Mesendoderm (in vitro differentiated cells): Measurements from ENCODE around the gene EVC2.

ENCODE experiments used
- DNase-seq: peaks from one replicate; pipeline ENCODE4 v3.0.0; 2013
- H2AK5ac ChIP-seq: 2 replicates; pipeline ENCODE4 v1.6.1; 2013; ENCODE audit warnings: low read length, inconsistent platforms
- H2BK120ac ChIP-seq: 2 replicates; pipeline ENCODE4 v1.6.1; 2013; ENCODE audit warnings: low read depth, mild to moderate bottlenecking, low read length, moderate library complexity, mixed read lengths
- H2BK15ac ChIP-seq: replicated peaks from 2 replicates; pipeline ENCODE4 v1.6.1; 2013; ENCODE audit warnings: low read depth, mild to moderate bottlenecking, moderate library complexity
- H2BK5ac ChIP-seq: 2 replicates; pipeline ENCODE4 v1.6.1; 2013; ENCODE audit warnings: low read length, inconsistent platforms
- H3K18ac ChIP-seq: 2 replicates; pipeline ENCODE4 v1.6.1; 2013; ENCODE audit warnings: mild to moderate bottlenecking, low read length, mixed read lengths
- H3K23ac ChIP-seq: one replicate; pipeline ENCODE4 v1.6.1; 2013; ENCODE audit warnings: low read length
- H3K27ac ChIP-seq: 2 replicates; pipeline ENCODE4 v1.5.1; 2013; ENCODE audit warnings: low read depth, mild to moderate bottlenecking, inconsistent platforms, low read length, moderate library complexity
- H3K27me3 ChIP-seq: 2 replicates; pipeline ENCODE4 v1.6.1; 2013; ENCODE audit warnings: low read length, control low read depth, mild to moderate bottlenecking, inconsistent platforms; ENCODE audit not compliant: insufficient read depth, poor library complexity
- H3K36me3 ChIP-seq: 2 replicates; pipeline ENCODE4 v1.6.1; 2013; ENCODE audit warnings: low read length, inconsistent platforms; ENCODE audit not compliant: control insufficient read depth, insufficient read depth
- H3K4ac ChIP-seq: one replicate; pipeline ENCODE4 v1.6.1; 2013; ENCODE audit warnings: low read depth, mild to moderate bottlenecking, low read length, moderate library complexity
- H3K4me1 ChIP-seq: 2 replicates; pipeline ENCODE4 v1.6.1; 2013; ENCODE audit warnings: low read depth, low read length, inconsistent platforms; ENCODE audit not compliant: control insufficient read depth
- H3K4me2 ChIP-seq: 2 replicates; pipeline ENCODE4 v1.6.1; 2013; ENCODE audit warnings: low read length
- H3K4me3 ChIP-seq: 2 replicates; pipeline ENCODE4 v1.5.1; 2013; ENCODE audit warnings: mild to moderate bottlenecking, low read length
- H3K56ac ChIP-seq: one replicate; pipeline ENCODE4 v1.6.1; 2013; ENCODE audit warnings: low read length
- H3K79me1 ChIP-seq: 2 replicates; pipeline ENCODE4 v1.6.1; 2013; ENCODE audit warnings: low read length, inconsistent platforms
- H3K79me2 ChIP-seq: 2 replicates; pipeline ENCODE4 v1.6.1; 2013; ENCODE audit warnings: mild to moderate bottlenecking, low read length; ENCODE audit not compliant: control insufficient read depth, insufficient read depth
- H3K9ac ChIP-seq: 2 replicates; pipeline ENCODE4 v1.6.1; 2013; ENCODE audit warnings: low read length, inconsistent platforms
- H4K5ac ChIP-seq: one replicate; pipeline ENCODE4 v1.6.1; 2013; ENCODE audit warnings: low read length
- H4K8ac ChIP-seq: one replicate; pipeline ENCODE4 v1.6.1; 2013; ENCODE audit warnings: low read depth, mild to moderate bottlenecking, control low read depth, low read length, moderate library complexity
- WGBS: extraction: QIAGEN DNeasy Blood & Tissue Kit; methylation state at CpG from one replicate; pipeline ENCODE4 v1.1.7; 2013; ENCODE audit warnings: low lambda C conversion rate, missing lambda C conversion rate; ENCODE audit not compliant: insufficient coverage; ENCODE audit errors: extremely low coverage; 5-methylcytosine and 5-hydroxymethylcytosine counted together

EVC2 gene

DNA sequence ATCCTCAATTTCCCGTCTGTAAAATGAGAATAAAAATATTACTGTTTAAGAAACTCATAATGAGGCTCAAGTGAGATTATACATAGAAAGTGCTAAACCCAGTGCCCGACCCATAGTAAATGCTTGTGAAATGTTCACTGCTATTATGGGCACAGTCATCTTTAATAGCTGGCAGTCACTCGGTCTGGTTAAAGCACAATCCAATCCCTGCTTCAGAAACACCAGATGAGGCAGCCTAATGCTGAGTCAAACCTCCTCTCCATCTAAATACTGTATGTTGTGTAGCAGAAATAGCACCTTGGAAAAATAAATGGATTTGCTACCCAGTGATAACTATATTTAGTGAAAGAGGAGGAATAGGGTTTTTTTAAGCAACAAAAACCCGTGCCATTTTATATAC lies 14.5 kb downstream of the EVC2 start:
- H3K56ac ChIP-seq = no peak overlapping the region
- WGBS = no CpG with 5 or more reads among the region's 4 CpGs
- no peak overlapping the region for H2AK5ac ChIP-seq
- no peak overlapping the region for H2BK120ac ChIP-seq
- H3K9ac ChIP-seq = no peak overlapping the region
- no peak overlapping the region for H3K4me3 ChIP-seq
- no peaks in the 10 kb centered on the region for H3K27me3 ChIP-seq
- no peak overlapping the region for H3K4me2 ChIP-seq
- H4K8ac ChIP-seq = no peak overlapping the region
- H3K79me1 ChIP-seq = no peaks in the 10 kb centered on the region
- no peak overlapping the region for H3K23ac ChIP-seq
- H3K4me1 ChIP-seq = no peaks in the 10 kb centered on the region
- H3K79me2 ChIP-seq = no peaks in the 10 kb centered on the region
- no peak overlapping the region for H3K18ac ChIP-seq
- H2BK5ac ChIP-seq = no peak overlapping the region
- H3K27ac ChIP-seq = no peak overlapping the region
- H3K36me3 ChIP-seq = peaks cover 5% of the 10 kb centered on the region
- no peak overlapping the region for H4K5ac ChIP-seq
- no peak for DNase-seq
- no peak overlapping the region for H2BK15ac ChIP-seq
- H3K4ac ChIP-seq = no peak overlapping the region

DNA sequence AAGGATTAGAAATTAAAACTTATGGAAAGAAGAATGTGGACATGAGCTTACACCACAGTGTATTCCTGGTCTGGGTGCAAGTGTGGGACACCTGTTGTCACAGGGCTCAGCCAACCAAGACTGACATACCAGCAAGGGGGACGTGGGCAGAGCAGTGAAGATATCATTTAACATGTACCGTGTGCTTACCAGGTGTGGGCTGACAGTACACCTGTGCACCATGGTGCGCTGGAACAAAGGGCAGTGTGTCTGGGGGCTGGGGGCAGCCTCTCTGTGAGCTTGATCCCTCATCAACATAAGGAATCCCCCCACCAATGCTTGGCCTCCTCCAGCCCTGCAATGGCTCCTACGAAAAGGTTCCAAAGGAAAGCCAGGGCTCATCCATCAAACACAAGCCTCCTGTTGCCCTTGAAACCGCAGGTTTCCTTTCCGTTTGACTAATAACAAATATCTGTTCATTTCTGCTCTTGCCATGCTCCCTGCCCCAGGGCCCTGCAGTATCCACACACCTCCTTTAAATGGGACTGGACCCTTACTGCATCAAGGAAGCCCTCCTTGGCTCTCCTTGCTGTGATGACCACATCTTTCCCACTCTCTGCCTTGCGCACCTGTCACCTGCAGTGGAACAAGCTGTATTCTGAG lies 16.7 kb downstream of the EVC2 start:
- Histone ChIP-seq H3K4ac (no peak overlapping the region), H3K18ac (no peak overlapping the region), H3K9ac (no peak overlapping the region), H3K79me2 (no peaks in the 10 kb centered on the region), H4K8ac (no peak overlapping the region), H3K4me2 (no peak overlapping the region), H3K56ac (no peak overlapping the region), H3K79me1 (no peaks in the 10 kb centered on the region), H2BK120ac (no peak overlapping the region), H3K27me3 (no peaks in the 10 kb centered on the region), H2AK5ac (no peak overlapping the region), H3K4me1 (no peaks in the 10 kb centered on the region), H2BK5ac (no peak overlapping the region), H4K5ac (no peak overlapping the region), H3K27ac (no peak overlapping the region), H2BK15ac (no peak overlapping the region), H3K4me3 (no peak overlapping the region), H3K23ac (no peak overlapping the region), H3K36me3 (peaks cover 5% of the 10 kb centered on the region)
- no peak for DNase-seq
- no CpG with 5 or more reads among the region's 7 CpGs for WGBS

DNA sequence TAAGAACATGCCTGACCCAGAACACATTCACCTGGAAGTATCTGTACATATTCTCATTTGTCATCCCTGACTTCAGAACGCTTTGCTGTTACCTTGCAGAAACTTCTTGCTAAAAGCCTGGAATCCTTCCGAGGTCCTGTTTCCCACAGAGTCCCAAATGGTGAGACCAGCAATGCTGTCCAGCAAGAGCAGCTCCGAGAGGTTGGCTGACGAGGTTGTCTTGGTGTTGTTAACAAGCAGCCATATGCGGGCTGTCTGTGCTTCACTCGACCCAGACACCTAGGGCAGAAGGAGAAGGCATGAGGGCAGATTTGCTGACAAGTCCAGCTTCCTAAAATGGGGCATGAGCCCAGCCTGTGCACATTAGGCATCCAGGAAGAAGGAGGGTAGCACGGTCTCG lies 19.3 kb downstream of the EVC2 start:
- H3K4me3 ChIP-seq = no peak overlapping the region
- H4K8ac ChIP-seq = no peak overlapping the region
- no peak overlapping the region for H4K5ac ChIP-seq
- H3K4ac ChIP-seq = no peak overlapping the region
- no peak overlapping the region for H3K4me2 ChIP-seq
- H3K79me2 ChIP-seq = no peaks in the 10 kb centered on the region
- H2BK5ac ChIP-seq = no peak overlapping the region
- no peak overlapping the region for H2AK5ac ChIP-seq
- peaks cover 5% of the 10 kb centered on the region for H3K36me3 ChIP-seq
- no peak overlapping the region for H3K23ac ChIP-seq
- WGBS = no CpG with 5 or more reads among the region's 8 CpGs
- H2BK120ac ChIP-seq = no peak overlapping the region
- no peak overlapping the region for H3K18ac ChIP-seq
- no peak overlapping the region for H2BK15ac ChIP-seq
- no peaks in the 10 kb centered on the region for H3K4me1 ChIP-seq
- no peak for DNase-seq
- no peak overlapping the region for H3K9ac ChIP-seq
- H3K79me1 ChIP-seq = no peaks in the 10 kb centered on the region
- H3K56ac ChIP-seq = no peak overlapping the region
- H3K27me3 ChIP-seq = no peaks in the 10 kb centered on the region
- H3K27ac ChIP-seq = no peak overlapping the region

DNA sequence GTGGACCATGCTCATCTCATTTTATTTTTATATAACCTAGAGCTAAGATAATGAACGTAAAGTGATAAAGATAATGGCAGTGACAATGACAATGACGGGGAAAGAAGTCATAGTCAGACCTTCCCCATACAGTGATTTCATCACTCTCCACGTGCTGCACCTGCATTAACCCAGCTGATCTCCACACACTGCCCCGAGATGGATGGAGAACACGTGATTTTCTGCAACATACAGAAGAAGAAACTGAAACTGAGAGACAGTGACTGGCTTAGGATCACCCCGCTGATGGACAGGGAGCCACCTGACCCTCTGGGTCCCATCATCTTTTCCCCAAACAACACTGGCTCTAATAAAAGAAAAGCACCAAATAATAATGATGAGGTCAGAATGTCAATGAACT lies 22.0 kb downstream of the EVC2 start:
- no peak overlapping the region for H3K4me2 ChIP-seq
- H3K4me1 ChIP-seq = no peaks in the 10 kb centered on the region
- WGBS = no CpG with 5 or more reads among the region's 6 CpGs
- DNase-seq = no peak
- no peak overlapping the region for H2BK120ac ChIP-seq
- no peak overlapping the region for H3K9ac ChIP-seq
- no peak overlapping the region for H2AK5ac ChIP-seq
- no peak overlapping the region for H4K5ac ChIP-seq
- no peaks in the 10 kb centered on the region for H3K36me3 ChIP-seq
- no peak overlapping the region for H3K18ac ChIP-seq
- no peak overlapping the region for H2BK15ac ChIP-seq
- no peak overlapping the region for H3K23ac ChIP-seq
- H3K27me3 ChIP-seq = no peaks in the 10 kb centered on the region
- H3K79me2 ChIP-seq = no peaks in the 10 kb centered on the region
- H2BK5ac ChIP-seq = no peak overlapping the region
- H3K4me3 ChIP-seq = no peak overlapping the region
- H4K8ac ChIP-seq = no peak overlapping the region
- no peaks in the 10 kb centered on the region for H3K79me1 ChIP-seq
- H3K27ac ChIP-seq = no peak overlapping the region
- no peak overlapping the region for H3K4ac ChIP-seq
- H3K56ac ChIP-seq = no peak overlapping the region

DNA sequence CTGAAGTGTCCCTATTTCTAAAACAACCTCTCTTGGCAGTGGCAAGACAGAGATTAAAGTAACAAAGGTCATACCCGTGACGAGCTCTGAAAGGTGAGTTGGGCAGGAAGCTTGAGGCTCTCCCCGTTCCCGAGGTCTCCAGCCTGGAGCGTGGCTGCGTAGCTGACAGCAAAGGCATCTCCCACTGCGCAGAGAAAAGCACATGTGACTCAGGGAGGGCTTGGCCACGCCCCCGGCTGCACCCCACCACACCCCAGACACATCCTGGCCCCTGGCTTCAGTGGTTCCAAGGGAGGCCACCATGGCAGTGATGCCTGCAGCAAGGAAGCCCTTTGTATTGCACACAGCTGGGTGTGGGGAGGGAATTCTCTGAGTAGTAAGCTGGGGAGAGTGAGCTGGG lies 23.1 kb downstream of the EVC2 start:
- no peak overlapping the region for H2BK120ac ChIP-seq
- H3K79me1 ChIP-seq = no peaks in the 10 kb centered on the region
- WGBS = no CpG with 5 or more reads among the region's 9 CpGs
- H4K8ac ChIP-seq = no peak overlapping the region
- no peak overlapping the region for H2BK5ac ChIP-seq
- H3K36me3 ChIP-seq = no peaks in the 10 kb centered on the region
- H3K18ac ChIP-seq = no peak overlapping the region
- H3K27ac ChIP-seq = no peak overlapping the region
- H3K27me3 ChIP-seq = no peaks in the 10 kb centered on the region
- H3K79me2 ChIP-seq = no peaks in the 10 kb centered on the region
- no peak overlapping the region for H3K23ac ChIP-seq
- no peak overlapping the region for H3K56ac ChIP-seq
- H3K9ac ChIP-seq = no peak overlapping the region
- H2AK5ac ChIP-seq = no peak overlapping the region
- H3K4me2 ChIP-seq = no peak overlapping the region
- H3K4me1 ChIP-seq = no peaks in the 10 kb centered on the region
- H4K5ac ChIP-seq = no peak overlapping the region
- H3K4ac ChIP-seq = no peak overlapping the region
- H2BK15ac ChIP-seq = no peak overlapping the region
- no peak for DNase-seq
- no peak overlapping the region for H3K4me3 ChIP-seq

DNA sequence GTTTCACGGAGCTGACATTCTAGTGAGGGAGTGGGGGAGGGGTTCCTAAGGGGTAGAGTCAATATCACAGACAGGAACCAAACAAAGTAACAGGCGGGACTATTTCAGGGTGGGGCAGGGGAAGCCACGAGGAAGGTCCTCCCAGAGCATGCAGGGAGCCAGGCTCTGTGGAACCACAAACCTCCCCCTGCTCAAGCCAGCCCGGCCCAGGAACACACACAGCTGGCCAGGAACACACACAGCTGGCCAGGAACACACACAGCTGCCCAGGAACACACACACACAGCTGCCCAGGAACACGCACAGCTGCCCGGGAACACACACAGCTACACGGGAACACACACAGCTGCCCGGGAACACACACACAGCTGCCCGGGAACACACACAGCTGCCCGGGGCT lies 24.8 kb downstream of the EVC2 start:
- no peak overlapping the region for H3K4me3 ChIP-seq
- H4K5ac ChIP-seq = no peak overlapping the region
- no peaks in the 10 kb centered on the region for H3K79me2 ChIP-seq
- H2BK15ac ChIP-seq = no peak overlapping the region
- no peak overlapping the region for H4K8ac ChIP-seq
- no peak overlapping the region for H3K9ac ChIP-seq
- no peak overlapping the region for H3K4ac ChIP-seq
- no peak overlapping the region for H3K4me2 ChIP-seq
- no CpG with 5 or more reads among the region's 10 CpGs for WGBS
- H3K4me1 ChIP-seq = no peaks in the 10 kb centered on the region
- peak; percentile 27 for DNase-seq
- H3K27ac ChIP-seq = no peak overlapping the region
- no peak overlapping the region for H2BK5ac ChIP-seq
- H3K36me3 ChIP-seq = no peaks in the 10 kb centered on the region
- no peak overlapping the region for H3K23ac ChIP-seq
- peak overlapping the region; percentile 56 for H3K56ac ChIP-seq
- H2AK5ac ChIP-seq = no peak overlapping the region
- H2BK120ac ChIP-seq = no peak overlapping the region
- H3K79me1 ChIP-seq = no peaks in the 10 kb centered on the region
- no peaks in the 10 kb centered on the region for H3K27me3 ChIP-seq
- no peak overlapping the region for H3K18ac ChIP-seq
